Measurements from ENCODE around the gene CKAP4.
"Not testable (repeated sequence)": the region's sequence is repeated elsewhere in the genome, so short reads cannot be mapped to it uniquely, and the experiment has no call there.

Gene CKAP4

GRCh38 chr12:106247674-106248311, at the start of gene CKAP4:
CKAP4 (minus strand) TSS chr12:106248020; CDS start chr12:106247851, 169 bp downstream.
- peak in 3 of 4 experiments; percentile 14 to 44 (median 27) for DNase-seq

- no peak for DNase-seq
These were observed 49.3 kb upstream of the CKAP4 start for GRCh38 chr12:106297075-106297474.

GRCh38 chr12:106296179-106296877, 48.5 kb upstream of the CKAP4 start:
- no peak for DNase-seq

- no peak for DNase-seq
These were observed 44.5 kb upstream of the CKAP4 start for GRCh38 chr12:106292339-106292738.

- no peak for DNase-seq
These were observed 43.5 kb upstream of the CKAP4 start for GRCh38 chr12:106291342-106291741.

GRCh38 chr12:106290666-106291065, 42.8 kb upstream of the CKAP4 start:
- no peak for DNase-seq

GRCh38 chr12:106289196-106289681, 41.4 kb upstream of the CKAP4 start:
- no peak for DNase-seq

GRCh38 chr12:106288494-106289195, 40.8 kb upstream of the CKAP4 start:
- DNase-seq, result no peak

GRCh38 chr12:106288101-106288493, 40.3 kb upstream of the CKAP4 start:
- no peak for DNase-seq

- no peak for DNase-seq
These were observed 39.5 kb upstream of the CKAP4 start for GRCh38 chr12:106287364-106287763.

- DNase-seq, result not testable (repeated sequence)
These were observed 38.8 kb upstream of the CKAP4 start for GRCh38 chr12:106286576-106287162.

GRCh38 chr12:106285982-106286381, 38.2 kb upstream of the CKAP4 start:
- DNase-seq, result no peak

- DNase-seq, result no peak
These were observed 36.7 kb upstream of the CKAP4 start for GRCh38 chr12:106284358-106285105.

- peak in 2 of 4 experiments; percentile 4 to 13 for DNase-seq
These were observed 34.8 kb upstream of the CKAP4 start for GRCh38 chr12:106282457-106283097.

- DNase-seq, result no peak
These were observed 34.0 kb upstream of the CKAP4 start for GRCh38 chr12:106281804-106282203.

- DNase-seq, result no peak
These were observed 33.4 kb upstream of the CKAP4 start for GRCh38 chr12:106281056-106281782.

GRCh38 chr12:106280106-106280505, 32.3 kb upstream of the CKAP4 start:
- DNase-seq, result no peak

- DNase-seq, result no peak
These were observed 28.4 kb upstream of the CKAP4 start for GRCh38 chr12:106276032-106276740.

- DNase-seq, result no peak
These were observed 27.6 kb upstream of the CKAP4 start for GRCh38 chr12:106275458-106275857.

GRCh38 chr12:106274575-106275121, 26.8 kb upstream of the CKAP4 start:
- DNase-seq, result no peak
